ENCODE measurements around the gene GGA3.
"Not testable (repeated sequence)": the region's sequence is repeated elsewhere in the genome, so short reads cannot be mapped to it uniquely, and the experiment has no call there.

GRCh38 chr17:75280189-75280588 is 18.8 kb upstream of the GGA3 start:
- not testable (repeated sequence) for TF ChIP-seq CTCF (IDR thresholded peaks at IDR 0.05; ENCODE audit: low read length); EZH2 (IDR thresholded peaks at IDR 0.05; ENCODE audit: borderline replicate concordance, low read length)

Measured in OCI-LY1 (cell line).